Stimulated activated CD8-positive, alpha-beta memory T cell treated with anti-CD3 and anti-CD28 coated beads, Interleukin-15, amount 100 ng/mL, for 4 hours (primary cell): Measurements from ENCODE around the gene MAGI2.
"Not testable (repeated sequence)": the region's sequence is repeated elsewhere in the genome, so short reads cannot be mapped to it uniquely, and the experiment has no call there.

Experiments used
- DNase-seq, 2 donors: peaks; one replicate each; pipeline ENCODE4 v3.0.0-alpha.2; 2020; ENCODE audit warnings: low read depth in 2 of 2

Gene MAGI2

DNA sequence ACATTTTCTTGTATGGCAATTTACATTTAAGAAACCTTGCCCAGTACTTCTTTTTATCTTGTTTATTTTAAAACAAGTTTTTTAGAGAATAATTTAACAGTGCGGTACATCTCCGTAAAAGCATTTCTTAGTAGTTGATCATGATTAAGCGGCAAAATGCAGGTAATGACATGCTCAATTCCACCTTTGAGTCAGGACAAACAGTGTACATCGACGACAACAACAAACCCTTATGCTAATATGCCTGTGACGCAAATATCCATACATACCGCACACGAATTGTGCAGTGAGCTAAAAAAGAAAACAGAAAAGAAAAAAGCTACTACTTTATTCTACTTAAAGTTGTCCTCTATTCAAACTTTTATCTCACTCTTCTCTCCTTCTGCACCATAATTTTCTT lies 1.9 kb downstream of the MAGI2 start:
- DNase-seq, result no peak

DNA sequence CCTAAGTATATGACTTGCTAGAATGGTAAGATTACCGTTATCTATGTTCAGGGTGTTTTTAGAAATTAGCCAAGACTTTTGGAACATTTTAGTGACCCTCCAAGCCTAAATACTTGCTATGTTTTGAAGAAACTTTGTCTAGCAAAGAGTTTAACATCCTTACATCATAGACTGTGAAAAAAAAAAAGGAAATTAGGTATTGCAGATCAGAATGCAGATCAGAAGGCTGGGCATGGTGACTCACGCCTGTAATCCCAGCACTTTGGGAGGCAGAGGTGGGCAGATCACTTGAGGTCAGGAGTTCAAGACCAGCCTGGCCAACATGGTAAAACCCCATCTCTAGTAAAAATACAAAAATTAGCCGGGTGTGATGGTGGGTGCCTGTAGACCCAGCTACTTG lies 10.7 kb downstream of the MAGI2 start:
- DNase-seq, result not testable (repeated sequence)

DNA sequence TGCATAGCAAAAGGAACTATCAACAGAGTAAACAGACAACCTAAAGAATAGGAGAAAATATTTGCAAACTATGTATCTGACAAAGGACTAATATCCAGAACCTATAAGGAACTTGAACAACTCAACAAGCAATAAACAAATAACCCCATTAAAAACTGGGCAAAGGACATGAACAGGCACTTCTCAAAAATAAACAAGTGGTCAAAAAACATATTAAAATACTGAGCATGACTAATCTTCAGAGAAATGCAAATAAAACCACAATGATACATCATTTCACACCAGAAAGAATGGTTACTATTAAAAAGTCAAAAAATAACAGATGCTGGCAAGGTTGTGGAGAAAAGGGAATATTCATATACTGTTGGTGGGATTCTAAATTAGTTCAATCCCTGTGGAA lies 17.1 kb downstream of the MAGI2 start:
- no peak for DNase-seq

GRCh38 chr7:79434867-79435266 lies 18.6 kb downstream of the MAGI2 start:
- no peak for DNase-seq

DNA sequence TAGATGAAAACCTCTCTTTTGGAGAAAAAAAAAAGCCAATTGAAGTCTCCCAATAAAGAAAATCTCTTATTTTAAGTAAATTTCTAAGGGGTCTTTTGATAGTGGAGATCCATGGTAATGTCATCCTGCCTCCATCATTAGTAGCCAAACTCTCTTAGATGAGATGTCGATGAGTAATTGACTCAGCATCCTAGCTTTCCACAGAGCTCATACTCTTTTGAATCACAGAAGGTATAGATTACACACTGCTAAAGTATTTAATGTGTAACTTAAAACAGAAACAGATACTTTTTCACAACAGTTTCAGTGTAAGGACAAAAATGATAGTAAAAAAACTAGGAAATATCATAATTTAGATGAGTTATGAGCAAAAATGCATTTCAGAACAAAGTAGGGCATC lies 19.4 kb downstream of the MAGI2 start:
- no peak for DNase-seq

DNA sequence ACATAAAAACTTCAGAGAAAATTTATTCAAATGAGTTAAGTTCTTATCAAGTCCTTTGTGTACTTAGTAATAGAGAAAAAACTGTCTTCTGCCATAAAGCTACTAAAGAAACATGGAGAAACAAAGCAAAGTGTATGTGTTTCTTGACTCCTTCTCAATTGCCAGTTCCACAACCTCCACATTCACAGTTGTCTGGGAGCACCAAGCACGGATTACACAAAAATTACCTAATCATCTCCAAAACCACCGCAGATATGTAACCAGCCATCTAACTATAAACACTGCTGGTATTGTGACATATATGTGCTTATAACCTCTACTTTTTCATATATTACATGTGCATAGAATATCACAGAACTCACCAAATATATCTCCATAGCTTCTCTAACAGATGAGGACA lies 23.1 kb downstream of the MAGI2 start:
- no peak for DNase-seq

- DNase-seq, result no peak
These were observed 27.8 kb downstream of the MAGI2 start for GRCh38 chr7:79425665-79426064.

GRCh38 chr7:79421751-79422150 lies 31.7 kb downstream of the MAGI2 start:
- DNase-seq, result no peak

DNA sequence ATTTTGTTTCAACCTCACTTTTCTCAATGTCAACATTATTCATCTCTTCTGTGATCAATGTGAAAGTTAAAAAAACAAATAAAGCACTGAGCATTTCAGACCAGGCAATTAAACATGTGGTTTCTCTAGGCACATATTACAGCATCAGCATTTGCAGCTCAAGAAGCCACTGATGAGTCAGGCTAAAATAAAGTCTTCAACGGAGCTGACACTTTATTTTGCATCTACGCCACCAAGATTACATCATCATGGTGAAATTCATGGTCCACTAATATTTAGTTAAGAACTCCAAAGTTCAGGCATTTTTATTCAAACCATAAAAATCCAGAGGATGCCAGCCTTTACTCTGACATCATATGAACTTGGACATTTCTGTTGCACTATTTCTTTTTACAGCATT lies 33.0 kb downstream of the MAGI2 start:
- DNase-seq, result no peak

DNA sequence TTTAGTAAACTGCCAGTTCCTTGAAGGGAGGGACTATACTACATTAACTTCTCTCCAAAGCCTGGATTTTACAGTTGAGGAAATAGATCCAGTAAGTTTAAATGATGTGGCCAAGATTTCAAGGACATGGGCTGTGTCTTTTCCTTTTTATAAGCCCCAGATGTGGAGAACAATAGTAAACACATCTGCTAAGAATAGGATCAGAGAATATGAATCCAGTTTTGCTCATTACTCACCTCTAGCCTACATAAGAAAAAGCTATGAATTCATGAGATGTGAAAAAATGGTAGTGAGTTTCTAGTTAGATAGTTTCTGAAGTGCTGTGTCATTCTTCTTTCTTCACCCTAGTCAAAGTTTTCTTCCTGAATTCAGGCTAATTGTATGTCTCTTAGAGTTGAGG lies 38.6 kb downstream of the MAGI2 start:
- no peak for DNase-seq

DNA sequence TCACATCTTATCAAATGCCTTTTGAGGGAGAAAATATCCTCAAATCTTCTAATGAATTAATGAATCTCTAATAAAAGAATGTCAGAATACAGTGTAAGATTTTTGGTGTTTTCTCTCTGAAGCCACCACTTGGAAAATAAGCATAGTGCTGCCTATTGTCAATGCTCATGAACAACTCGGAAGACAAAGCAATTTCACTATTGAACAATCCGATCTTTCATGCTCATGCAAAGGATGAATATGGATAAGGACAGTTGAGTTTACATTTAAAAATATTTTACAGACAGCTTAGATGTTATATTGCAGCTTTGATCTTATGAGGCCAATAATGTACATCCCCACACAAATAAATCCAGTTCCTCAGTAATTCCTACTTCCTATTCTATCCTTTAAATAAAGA lies 40.6 kb downstream of the MAGI2 start:
- DNase-seq, result no peak

DNA sequence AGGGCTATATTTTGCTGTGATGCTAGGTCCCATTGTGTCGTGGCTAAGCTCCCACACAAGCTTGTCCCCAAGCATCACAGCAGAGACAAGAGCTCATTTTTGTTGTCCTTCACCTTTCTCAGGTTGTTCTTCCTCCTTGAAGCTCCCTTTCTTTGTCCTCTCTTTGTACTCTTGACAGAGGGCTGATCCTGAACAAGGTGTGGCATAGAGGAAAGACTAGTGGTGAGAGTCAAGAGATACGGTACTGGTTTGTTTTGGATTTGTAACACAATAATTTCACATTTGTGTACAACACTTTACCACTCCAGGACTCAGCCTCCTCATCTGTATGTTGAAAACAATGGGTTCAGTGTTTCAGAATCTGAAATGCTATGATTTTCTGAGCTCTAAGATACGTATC lies 41.0 kb downstream of the MAGI2 start:
- no peak for DNase-seq

- DNase-seq, result no peak
These were observed 43.1 kb downstream of the MAGI2 start for GRCh38 chr7:79410345-79410744.

- no peak for DNase-seq
These were observed 46.1 kb downstream of the MAGI2 start for GRCh38 chr7:79407351-79407750.

DNA sequence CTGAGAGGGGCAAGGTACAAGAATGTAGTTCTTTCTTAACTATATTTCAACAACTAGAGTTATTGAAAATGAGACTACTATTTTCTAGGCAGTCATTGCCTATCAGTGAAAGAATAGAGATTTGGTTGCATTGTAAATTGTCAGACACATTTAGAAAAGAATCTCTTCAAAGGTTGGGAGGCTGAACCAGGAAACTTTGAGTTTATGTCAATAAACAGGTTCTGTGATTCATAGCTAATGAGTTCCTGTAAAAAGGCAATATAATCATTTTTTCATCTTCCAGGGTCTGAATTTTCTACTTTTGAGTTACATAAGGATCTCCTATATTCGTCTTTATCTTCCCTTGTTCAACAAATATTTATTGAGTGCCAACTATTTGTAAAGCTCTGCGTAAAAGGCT lies 47.1 kb downstream of the MAGI2 start:
- no peak for DNase-seq

GRCh38 chr7:79405368-79405767 lies 48.1 kb downstream of the MAGI2 start:
- no peak for DNase-seq

GRCh38 chr7:79403879-79404278 lies 49.6 kb downstream of the MAGI2 start:
- DNase-seq, result no peak

DNA sequence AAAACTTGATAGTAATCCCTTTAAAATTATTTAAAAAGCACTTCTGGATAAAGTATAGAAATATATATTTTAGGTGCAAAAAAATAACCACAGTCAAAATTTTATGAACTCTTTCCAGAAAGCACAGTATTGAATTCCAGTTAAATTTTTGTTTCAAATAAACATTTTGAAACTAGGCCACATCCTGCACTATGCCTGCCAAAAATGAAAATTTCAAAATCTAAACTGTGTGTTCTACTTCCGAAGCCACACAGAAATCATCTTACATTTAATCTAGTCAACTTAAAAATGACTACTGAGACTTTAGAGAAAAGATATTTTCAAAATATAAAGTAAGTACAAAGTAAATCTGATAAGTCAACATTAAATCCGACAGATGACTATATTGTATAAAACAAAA lies 50.0 kb downstream of the MAGI2 start:
- no peak for DNase-seq

- DNase-seq, result no peak
These were observed 52.2 kb downstream of the MAGI2 start for GRCh38 chr7:79401254-79401653.

GRCh38 chr7:79400222-79400621 lies 53.2 kb downstream of the MAGI2 start:
- no peak for DNase-seq

DNA sequence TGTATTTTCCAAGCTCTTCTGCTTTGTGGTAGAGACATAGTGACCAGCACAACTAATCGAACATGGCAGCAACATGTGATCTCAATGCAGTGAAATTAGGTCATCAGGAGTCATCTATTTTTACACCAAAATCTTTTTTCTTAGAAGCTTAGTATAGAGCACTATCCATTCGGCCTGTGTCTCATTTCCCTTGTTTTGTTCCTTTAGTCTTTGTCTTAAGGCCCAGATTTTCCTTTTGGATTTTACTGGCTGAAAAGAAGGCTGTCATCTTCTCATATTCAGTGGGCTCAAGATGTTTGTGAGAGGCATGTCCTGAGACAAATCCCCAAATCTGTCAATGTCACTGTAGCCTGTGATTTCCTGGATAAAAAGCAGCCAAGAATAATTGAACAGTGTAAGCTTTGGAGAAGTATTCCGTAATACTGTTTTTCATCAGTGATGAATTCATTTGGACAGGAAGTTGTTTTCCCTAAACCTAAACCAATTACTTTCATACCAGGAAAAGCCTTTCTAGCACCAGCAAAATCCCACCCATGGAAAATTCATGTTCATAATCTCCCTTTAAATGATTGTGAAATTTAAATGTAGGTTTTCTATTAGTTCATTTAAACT lies 55.2 kb downstream of the MAGI2 start:
- no peak for DNase-seq

DNA sequence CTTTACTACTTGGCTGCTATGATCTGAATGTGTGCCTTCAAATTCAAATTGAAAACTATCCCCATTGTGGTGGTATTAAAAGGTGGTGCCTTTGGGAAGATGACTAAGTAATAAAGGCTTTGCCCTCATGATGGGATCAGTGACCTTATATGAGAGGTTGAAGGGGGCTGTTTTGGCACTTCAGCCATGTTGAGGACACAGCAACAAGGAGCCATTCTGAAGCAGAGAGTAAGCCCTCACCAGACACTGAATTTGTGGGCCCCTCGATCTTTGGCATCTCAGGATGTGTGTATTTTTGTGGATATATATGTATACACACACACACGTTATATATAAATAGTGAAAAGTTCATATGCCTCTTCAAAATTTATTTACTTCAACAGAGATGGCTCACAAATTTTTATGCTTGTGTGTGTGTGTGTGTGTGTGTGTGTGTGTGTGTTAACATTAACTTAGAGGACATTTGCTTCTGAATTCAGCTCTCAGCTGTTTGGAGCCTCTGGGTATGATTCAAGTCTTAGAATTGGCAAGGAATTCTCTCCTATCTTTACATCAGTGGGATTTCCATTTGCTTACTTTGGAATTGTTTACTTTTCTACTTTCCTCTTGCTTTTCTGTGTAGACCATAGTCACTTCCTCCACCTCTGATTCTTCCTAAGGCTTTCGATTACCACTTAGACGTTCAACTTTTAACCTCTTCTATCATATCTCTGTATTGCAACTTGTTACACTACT lies 66.6 kb downstream of the MAGI2 start:
- DNase-seq, result no peak

- DNase-seq, result no peak
These were observed 71.5 kb downstream of the MAGI2 start for GRCh38 chr7:79381921-79382320.

- DNase-seq, result no peak
These were observed 76.4 kb downstream of the MAGI2 start for GRCh38 chr7:79377097-79377496.
